ENCODE results near the gene ENO4. TPM values are rescaled to one million over a fixed set of nuclear protein-coding genes. Genes with fewer than 3 reads are reported as not detected.

Gene ENO4
- total RNA-seq, 8 experiments from 2014 or later = 0.15 to 8.1 (median 1.2) TPM

Other genes starting within 250 kb of the ENO4 start
- gene PNLIPRP2, start 228.5 kb upstream of the ENO4 start, total RNA-seq = not detected
- gene HSPA12A, start 106.9 kb upstream of the ENO4 start, total RNA-seq = 10 to 100 TPM; 25.6 to 71.2 (median 33.0) TPM
- gene SHTN1, start 155.7 kb downstream of the ENO4 start, total RNA-seq = 10 to 100 TPM in 7 of 8 experiments, 1 to 10 TPM in 1; 3.4 to 49.6 (median 24.6) TPM

Measured in motor neuron (in vitro differentiated cells).